ENCODE results near the gene NOC4L. TPM values are rescaled to one million over a fixed set of nuclear protein-coding genes. Genes with fewer than 3 reads are reported as not detected.

Gene NOC4L
- total RNA-seq, 4 donors from 2014 or later = 10.4 to 15.4 (median 11.5) TPM

- no peaks in the 10 kb centered on the region for H3K4me1 ChIP-seq
- no peaks in the 10 kb centered on the region for H3K9me3 ChIP-seq
- H3K27ac ChIP-seq (replicated peaks in 1 of 4) = no peak overlapping the region
- no peak overlapping the region for H3K4me3 ChIP-seq
- WGBS = 93% methylated on average over 9 of the region's 35 CpGs
- no peak for DNase-seq (ENCODE audit: extremely low spot score)
- no peak for TF ChIP-seq EP300 (IDR thresholded peaks at IDR 0.05)
- TF ChIP-seq POLR2A (IDR thresholded peaks at IDR 0.05; ENCODE audit: low read depth) = no peak
- no peak for TF ChIP-seq POLR2AphosphoS5 (IDR thresholded peaks at IDR 0.05)
- TF ChIP-seq CTCF (IDR thresholded peaks at IDR 0.05) = no peak
- no peaks in the 10 kb centered on the region for H3K36me3 ChIP-seq
- H3K27me3 ChIP-seq = peaks cover 0 to 93% (median 17%) of the 10 kb centered on the region in 4 donors
- intact Hi-C loops (cut with DNase I) = no loop called here
These were observed 31.5 kb downstream of the NOC4L start for GRCh38 chr12:132175496-132176384.

- Histone ChIP-seq H3K4me1 (no peaks in the 10 kb centered on the region), H3K36me3 (no peaks in the 10 kb centered on the region), H3K27ac (replicated peaks in 1 of 4) (no peak overlapping the region), H3K27me3 (peaks cover 0 to 92% (median 17%) of the 10 kb centered on the region in 4 donors), H3K9me3 (no peaks in the 10 kb centered on the region), H3K4me3 (no peak overlapping the region)
- WGBS = 66% methylated on average over 15 of the region's 19 CpGs
- intact Hi-C loops (cut with DNase I) = no loop called here
- DNase-seq (ENCODE audit: extremely low spot score) = no peak
- no peak for TF ChIP-seq EP300 (IDR thresholded peaks at IDR 0.05)
- no peak for TF ChIP-seq POLR2AphosphoS5 (IDR thresholded peaks at IDR 0.05)
- no peak for TF ChIP-seq CTCF (IDR thresholded peaks at IDR 0.05)
- no peak for TF ChIP-seq POLR2A (IDR thresholded peaks at IDR 0.05; ENCODE audit: low read depth)
These were observed 32.2 kb downstream of the NOC4L start for GRCh38 chr12:132176385-132176919.

- H3K4me1 ChIP-seq = no peaks in the 10 kb centered on the region
- 69% methylated on average over 18 of the region's 25 CpGs for WGBS
- peaks cover 0 to 92% (median 16%) of the 10 kb centered on the region in 4 donors for H3K27me3 ChIP-seq
- no peak for DNase-seq (ENCODE audit: extremely low spot score)
- TF ChIP-seq POLR2AphosphoS5 (IDR thresholded peaks at IDR 0.05) (no peak), EP300 (IDR thresholded peaks at IDR 0.05) (no peak), POLR2A (IDR thresholded peaks at IDR 0.05; ENCODE audit: low read depth) (no peak), CTCF (IDR thresholded peaks at IDR 0.05) (no peak)
- intact Hi-C loops (cut with DNase I) = no loop called here
- no peak overlapping the region for H3K27ac ChIP-seq (replicated peaks in 1 of 4)
- no peaks in the 10 kb centered on the region for H3K36me3 ChIP-seq
- no peak overlapping the region for H3K4me3 ChIP-seq
- H3K9me3 ChIP-seq = no peaks in the 10 kb centered on the region
These were observed 32.8 kb downstream of the NOC4L start for GRCh38 chr12:132176920-132177551.

GRCh38 chr12:132178316-132178715 is 34.1 kb downstream of the NOC4L start:
- TF ChIP-seq POLR2AphosphoS5 (IDR thresholded peaks at IDR 0.05) (no peak), POLR2A (IDR thresholded peaks at IDR 0.05; ENCODE audit: low read depth) (no peak), EP300 (IDR thresholded peaks at IDR 0.05) (no peak), CTCF (IDR thresholded peaks at IDR 0.05) (no peak)
- intact Hi-C loops (cut with DNase I) = no loop called here
- no peak overlapping the region for H3K4me3 ChIP-seq
- WGBS = 13% methylated on average over 8 of the region's 8 CpGs
- DNase-seq (ENCODE audit: extremely low spot score) = no peak
- no peak overlapping the region for H3K27ac ChIP-seq (replicated peaks in 1 of 4)
- H3K36me3 ChIP-seq = no peaks in the 10 kb centered on the region
- peaks cover 0 to 8% (median 0%) of the 10 kb centered on the region in 4 donors for H3K9me3 ChIP-seq
- no peaks in the 10 kb centered on the region for H3K4me1 ChIP-seq
- H3K27me3 ChIP-seq = peaks cover 0 to 89% (median 12%) of the 10 kb centered on the region in 4 donors
